Amniotic stem cell (primary cell): ENCODE data around the gene CLTC.
"Not testable (repeated sequence)": the region's sequence is repeated elsewhere in the genome, so short reads cannot be mapped to it uniquely, and the experiment has no call there.

Source experiments
- DNase-seq: peaks from one replicate; lab custom pipeline; 2025; lab: John Stamatoyannopoulos, UW

The CLTC gene

DNA sequence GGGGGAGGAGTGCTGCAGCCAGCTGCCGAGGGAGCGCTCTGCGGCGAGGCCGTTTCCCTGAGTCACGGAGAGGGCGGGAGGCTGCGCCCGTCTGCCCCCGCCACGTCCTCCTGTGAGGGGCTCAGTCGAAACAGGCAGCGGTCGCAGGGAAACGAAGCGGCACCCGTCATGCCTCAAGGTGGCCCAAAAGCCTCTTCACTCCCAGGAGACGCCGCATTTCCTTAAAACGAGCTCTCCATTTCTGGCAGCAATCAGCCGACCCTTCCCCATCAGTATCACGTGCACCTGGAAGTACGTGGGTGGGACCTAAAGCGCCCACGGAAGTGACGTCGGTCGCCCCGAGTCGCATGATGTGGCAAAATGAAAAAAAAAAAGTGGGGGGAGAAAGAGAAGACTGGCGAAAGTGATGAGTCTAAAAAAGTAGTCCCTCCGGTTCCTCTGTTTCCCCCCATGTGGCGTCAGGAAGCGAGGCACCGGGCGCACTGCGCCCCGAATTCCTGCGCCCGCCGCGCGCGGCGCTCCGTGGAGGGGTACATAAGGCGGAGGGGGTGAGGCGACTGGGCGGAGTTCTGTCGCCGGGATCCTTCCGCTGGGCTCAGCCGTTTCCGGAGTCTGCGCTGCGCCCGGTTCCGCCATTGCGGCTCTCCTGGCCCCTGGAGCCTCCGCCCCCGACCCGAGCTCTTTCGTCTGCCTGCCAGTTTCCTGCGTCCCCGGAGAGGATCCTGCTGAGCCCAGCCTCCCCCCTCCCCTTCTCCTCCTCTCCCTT lies at the start of gene CLTC:
Gene CLTC, plus strand, starts transcription at position 598 of the 766 bp plus-strand sequence. CDS start 237 bp downstream, outside the sequence.
- peak; percentile 95 for DNase-seq

DNA sequence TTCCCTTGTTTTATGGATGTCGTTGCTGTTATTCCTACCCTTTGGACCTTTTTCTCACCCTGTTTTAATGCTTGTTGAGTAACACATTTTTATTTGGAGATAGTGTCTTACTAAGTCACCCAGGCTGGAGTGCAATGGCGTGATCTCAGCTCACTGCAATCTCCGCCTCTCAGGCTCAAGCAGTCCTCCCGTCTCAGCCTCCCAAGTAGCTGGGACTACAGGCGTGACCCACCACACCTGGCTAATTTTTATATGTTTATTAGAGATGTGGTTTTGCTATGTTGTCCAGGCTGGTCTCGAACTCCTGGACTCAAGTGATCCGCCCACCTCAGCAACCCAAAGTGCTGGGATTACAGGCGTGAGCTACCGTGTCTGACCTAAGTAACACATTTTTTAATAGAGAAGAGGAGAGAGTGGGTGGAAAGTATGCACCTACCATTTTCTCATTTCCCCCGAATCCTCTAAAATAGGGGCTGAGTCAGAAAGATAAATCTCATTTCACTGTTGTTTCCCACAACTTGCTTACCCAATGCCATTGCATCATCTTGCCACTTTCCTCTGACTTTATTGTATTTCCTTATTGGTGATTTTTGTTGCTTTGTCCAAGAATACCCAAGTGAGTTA lies 47.3 kb upstream of the CLTC start:
- no peak for DNase-seq

DNA sequence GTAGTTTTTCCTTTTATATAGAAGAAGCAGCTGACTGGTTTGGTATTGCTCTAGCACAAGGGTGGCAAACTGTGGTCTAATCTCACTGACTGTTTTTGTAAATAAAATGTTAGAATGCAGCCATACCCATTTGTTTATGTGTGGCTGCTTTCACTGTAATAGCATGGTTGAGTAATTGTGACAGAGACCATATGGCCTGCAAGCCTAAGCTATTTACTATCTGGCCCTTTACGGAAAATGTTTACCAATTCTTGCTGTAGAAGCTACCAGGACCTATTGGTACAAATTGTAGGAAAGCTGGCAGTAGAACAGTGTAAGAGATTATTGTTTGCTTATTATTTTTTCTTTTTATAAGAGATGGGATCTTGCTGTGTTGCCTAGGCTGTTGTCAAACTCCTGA lies 35.5 kb upstream of the CLTC start:
- DNase-seq: not testable (repeated sequence)

DNA sequence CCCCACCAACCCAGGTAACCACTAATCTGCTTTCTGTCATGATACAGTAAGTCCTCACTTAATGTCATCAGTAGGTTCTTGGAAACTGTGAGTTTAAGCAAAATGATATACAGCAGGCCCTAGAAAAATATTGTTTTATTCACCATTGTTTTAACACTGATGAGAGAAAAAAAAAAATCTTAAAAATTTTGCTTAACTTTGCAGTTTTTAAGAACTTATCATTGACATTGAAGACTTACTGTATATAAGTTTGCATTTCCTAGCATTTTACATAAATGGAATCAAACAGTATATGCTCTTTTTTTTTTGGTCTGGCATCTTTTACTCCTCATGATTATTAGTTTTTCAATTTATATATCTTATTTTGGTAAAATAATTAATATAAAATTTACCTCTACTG lies 19.5 kb upstream of the CLTC start:
- no peak for DNase-seq

DNA sequence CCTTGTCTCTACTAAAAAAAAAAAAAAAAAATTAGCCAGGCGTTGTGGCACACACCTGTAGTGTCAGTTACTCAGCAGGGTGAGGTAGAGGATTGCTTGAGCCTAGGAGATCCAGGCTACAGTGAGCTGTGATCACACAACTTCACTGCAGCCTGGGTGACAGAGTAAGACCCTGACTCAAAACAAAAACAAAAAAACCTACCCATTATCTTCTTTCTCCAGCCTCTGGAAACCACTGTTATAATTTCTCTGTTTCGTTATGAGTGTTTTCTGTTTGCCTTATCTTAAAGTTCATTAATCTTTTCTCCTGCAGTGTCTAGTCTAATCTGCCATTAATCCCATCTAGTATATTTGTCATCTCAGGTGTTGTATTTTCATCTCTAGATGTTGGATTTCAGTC lies 18.6 kb upstream of the CLTC start:
- no peak for DNase-seq

DNA sequence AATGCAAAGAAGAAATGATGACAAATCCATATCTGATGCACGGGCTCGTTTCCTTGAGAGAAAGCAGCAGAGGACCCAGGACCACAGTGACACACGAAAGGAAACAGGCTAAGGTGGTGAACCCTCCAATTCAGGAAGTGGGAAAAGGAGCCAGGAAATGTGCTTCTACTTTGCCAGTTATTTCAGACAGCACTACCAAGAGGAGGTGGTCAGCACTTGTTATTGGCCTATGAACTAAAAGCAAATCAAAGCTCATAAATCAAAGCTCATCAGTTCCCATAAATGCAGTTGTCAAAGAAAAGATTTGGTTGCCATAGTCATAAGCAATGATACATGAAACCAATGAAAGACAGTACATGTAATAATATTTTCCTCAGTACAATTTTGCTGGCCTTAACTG lies 12.6 kb upstream of the CLTC start:
- DNase-seq: no peak

DNA sequence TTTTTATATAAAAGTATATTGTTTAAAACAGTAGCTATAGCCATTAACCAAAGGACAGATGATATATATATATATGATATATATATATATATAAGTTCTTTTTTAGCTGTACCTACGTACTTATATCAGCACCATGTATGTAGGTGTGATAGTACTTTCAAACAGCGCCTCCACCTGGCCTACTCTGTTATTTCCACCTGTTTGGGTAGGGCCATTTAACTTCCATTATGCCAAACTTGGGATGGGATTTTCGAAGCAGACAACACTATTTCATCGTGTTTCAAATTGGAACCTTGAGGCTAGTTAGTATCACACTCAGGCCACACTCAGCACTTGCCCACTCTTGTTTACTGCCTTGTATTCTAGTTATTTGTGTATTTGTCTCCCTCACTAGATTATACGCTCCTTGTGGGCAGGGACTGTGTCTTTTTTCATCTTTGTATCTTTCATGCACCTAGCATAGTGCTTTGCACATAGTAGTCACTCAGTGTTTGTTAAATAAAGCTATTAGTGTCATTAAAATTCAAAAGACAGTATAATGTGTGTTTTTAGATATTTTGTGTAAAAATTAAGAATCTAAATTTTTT lies 11.8 kb upstream of the CLTC start:
- DNase-seq: no peak

DNA sequence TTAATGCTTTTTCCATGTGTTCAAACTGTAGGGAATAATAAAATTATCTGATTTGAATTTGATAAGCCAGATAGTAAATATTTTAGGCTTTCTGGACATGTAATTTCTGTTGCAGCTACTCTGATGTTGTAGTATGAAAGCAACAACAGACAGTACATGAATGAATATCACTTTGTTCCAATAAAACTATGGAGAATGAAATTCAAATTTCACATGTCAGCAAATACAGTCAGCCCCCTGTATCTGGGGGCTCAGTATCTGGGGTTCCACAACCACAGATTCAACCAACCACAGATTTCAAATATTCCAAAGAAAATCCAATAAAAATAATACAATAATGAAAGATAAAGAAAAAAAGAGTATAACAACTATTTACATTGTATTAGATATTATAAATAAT lies 8.2 kb upstream of the CLTC start:
- DNase-seq: no peak

DNA sequence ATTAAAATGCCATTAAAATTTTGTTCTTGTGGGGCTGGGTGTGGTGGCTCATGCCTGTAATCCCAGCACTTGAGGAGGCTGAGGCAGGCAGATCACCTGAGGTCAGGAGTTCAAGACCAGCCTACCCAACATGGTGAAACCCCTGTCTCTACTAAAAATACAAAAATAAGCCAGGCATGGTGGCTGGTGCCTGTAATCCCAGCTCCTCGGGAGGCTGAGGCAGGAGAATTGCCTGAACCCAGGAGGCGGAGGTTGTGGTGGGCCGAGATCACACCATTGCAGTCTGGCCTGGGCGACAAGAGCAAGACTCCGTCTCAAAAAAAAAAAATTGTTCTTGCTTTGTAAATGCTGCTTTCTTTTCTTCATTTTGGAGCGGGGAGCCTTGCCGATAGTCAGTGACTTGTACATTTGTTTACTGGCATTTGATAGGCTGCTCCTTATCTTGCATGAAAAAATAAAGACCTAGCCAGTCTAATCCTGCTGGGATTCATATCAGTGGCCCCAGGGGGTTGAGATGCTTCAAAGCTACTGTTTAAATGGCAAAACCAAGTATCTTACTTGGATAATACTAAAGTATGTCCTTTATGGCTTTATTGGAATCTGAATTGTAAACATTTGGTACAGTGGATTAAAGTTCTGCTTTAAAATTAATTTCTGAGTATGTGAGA lies 3.3 kb upstream of the CLTC start:
- DNase-seq: no peak

DNA sequence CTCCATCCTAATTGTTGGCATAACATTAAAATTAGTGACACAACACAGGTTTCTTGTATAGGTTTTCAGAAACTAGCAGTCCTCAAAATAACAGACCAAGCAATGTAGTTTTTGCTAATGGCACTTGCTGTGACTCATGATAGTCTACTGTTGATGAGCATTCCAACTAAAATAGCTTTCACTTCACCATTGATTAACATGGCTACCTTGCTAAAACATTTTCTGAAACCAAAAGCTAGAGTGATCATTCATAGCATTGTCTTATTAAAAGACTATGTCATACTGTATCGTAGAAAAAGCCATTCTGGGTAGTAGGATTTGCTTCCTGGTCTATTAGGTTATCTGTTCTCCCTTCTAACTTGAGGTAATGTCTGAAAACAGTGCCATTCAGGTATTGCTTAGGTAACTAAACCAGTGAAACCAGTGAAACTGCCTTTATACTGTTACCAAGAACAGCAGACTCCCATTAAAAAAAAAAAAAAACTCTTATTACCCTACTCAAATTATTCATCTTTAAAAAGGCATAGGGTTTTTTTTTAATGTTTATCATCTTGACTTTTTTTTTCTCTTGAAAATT lies 2.5 kb upstream of the CLTC start:
- no peak for DNase-seq

DNA sequence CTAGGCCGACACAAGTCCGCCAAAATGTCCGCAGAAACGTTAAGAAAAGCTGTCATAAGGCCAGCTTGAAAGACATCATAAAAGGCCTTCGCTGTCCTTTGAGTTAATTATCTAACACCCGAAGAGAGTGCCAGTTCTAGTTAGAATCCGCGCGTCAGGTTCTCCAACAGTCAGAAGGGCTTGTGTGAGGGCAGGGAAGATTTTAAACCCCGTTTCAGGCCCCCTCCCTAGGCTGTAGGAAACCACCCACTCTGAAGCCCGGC lies 729 bp upstream of the CLTC start:
- no peak for DNase-seq

DNA sequence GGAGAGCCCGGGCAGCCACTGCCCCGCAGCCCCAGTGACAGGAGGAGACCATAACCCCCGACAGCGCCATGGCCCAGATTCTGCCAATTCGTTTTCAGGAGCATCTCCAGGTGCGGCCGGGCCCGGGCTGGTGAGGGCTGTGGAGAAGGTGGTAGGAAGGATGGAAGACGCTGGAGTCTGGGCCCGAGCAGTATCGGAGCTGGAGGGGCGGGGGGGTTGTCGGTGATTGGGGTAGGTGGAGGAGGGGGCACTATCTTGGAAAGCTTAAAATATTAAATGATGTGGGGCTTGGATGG lies 317 bp downstream of the CLTC start:
- DNase-seq: no peak

DNA sequence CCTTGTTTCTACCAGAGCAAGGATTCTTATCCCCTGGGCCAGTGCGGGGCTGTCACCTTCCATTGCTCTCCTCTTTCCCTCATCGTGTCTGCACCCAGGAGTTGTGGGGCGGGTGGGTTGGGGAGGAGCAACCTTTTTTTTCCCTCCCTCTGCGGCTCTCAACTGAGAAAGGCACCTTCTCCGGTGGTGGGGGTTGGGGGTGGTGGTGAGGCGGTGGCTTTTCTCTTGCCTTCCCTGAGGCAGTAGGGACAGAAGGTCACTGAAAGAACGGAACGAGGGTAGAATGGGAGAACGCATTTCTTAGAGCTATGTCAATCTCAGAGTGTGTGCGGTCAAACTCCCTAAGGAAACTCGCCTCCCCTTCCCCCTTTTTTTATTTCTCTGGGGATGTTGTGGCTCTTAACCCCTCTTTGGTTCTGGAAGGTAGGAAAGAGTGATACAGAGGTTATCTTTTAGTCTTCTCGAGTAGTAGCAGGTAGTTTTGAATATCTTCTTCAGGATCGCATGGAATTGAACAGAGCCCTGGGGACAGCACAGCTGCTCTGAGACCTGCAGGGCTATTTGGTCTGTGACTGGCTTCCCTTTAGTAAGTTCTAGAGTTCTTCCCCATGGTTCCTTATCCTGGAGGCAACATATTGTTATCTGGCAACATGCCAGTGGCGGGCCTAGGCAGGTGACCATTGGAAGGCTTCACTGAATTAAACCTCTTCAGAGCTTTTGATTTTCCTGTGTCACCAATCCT lies 994 bp downstream of the CLTC start:
- DNase-seq: no peak

DNA sequence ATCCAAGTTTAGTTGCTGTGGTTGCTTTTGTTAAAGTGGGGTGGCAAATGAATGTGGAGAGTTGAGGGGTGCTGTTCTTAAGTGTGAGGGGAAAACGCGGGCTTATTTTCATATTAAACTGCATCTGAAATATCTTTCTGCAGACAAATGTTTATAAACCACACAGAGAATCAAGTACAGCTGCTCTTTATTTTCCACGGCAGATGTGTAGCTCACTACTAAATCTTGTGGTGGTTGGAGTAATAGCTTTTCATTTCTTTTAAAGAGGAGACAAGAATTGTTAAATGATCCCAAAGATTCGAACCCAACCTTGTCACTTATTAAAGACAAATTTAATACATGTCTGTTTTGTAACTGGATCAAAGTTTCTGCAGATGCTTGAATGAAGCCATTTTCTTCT lies 2.1 kb downstream of the CLTC start:
- no peak for DNase-seq

DNA sequence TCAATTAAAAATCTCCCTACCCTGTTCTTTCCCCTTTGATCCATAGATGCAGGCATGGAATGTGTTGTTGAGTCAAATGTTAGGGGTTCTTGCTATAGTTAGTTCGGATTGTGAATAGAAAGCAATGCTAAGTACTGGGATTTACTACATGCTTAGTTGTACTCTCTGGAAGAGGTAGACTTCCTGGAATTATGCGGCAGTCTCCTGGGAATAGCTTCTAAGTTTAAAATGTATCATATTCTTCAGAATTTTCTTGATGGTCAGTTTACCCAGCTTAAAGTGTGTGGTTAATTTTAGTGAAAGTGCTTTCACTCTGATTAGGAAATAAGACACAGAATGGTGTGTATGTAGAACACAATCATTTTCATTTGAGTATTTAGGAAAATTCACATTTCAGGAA lies 3.5 kb downstream of the CLTC start:
- no peak for DNase-seq

DNA sequence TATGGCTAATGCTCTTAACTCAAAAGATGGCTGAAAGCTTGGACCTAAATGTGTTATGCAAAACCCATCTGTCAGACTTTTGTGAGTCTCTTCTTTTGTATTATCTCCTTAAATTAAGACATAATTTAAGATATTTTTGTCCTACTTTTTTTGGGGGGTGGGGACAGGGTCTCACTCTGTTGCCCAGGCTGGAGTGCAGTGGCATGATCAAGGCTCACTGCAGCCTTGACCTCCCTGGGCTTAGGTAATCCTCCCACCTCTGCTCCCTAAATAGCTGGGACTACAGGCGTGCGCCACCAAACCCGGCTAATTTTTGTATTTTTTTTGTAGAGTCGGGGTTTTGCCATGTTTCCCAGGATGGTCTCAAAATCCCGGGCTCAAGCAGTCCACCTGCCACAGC lies 7.1 kb downstream of the CLTC start:
- no peak for DNase-seq

DNA sequence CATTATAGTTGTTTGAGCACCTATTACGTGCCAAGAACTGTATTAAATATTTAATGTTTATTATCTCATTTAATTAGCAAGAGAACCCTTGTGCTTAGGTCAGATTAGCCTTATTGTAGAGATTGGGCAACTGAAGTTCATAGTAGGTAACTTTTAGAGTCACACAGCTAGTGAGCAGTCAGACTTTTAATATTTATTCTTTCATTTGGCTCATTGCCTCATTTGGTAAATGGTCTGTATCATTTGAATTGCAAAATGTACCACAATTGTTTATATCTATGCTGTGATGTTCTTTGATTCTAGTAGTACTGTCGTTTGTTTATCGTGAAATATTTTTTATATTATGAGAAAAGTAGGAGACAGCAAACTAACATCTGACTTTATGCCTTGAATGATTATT lies 7.6 kb downstream of the CLTC start:
- DNase-seq: no peak

DNA sequence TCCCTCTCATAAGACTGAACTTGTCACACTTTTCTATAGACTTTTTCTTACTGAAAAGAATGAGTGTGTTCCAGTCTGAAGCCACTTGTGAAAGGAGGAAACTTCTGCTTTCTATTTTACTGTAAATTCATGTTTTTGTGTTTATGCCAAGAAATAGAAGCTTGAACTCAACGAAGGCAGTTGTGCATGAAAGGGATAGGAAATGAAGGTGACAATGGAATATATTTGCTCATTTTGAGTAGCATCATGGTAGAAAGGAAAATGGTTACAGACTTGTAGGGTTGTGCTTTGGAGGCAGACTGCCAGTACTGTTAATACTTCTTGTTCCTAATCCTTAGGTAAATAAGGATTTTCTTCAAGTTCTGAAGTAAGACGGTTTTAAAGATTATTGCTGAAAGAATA lies 8.1 kb downstream of the CLTC start:
- no peak for DNase-seq

DNA sequence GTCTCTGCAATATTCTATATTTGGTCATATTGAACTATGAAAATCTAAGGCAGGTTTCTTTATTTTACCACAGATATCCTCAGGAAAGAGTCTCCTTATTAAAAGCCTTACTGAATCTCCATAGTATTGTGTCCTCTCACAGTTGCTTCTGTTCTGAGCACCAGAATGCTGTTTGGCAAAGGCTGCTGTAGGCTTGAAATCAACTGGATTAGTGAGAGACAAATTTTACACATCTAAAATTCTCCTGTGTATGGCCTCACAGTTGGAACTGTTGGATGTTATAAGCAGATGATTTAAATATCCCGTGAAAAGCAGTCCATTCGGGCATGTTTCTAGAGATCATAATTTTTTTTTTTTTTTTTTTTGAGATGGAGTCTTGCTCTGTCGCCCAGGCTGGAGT lies 9.5 kb downstream of the CLTC start:
- DNase-seq: no peak

DNA sequence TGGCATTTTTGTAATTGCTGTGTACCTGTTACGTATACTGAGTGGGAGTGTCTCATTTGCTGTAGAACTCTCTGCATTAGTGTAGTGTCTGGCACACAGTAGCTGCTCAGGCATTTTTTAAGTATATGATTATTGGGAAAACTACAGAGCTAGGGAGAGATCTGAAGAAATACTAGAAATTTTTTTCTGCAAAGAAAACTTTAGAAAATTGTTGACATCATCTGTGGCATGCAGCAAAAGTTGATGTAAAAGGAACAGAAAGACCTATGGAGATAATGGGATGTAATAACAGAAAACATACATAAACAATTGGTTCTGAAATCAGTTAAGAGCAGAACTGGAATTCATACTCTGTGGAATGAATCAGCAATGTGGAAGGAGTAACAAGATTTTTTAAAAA lies 11.6 kb downstream of the CLTC start:
- no peak for DNase-seq

DNA sequence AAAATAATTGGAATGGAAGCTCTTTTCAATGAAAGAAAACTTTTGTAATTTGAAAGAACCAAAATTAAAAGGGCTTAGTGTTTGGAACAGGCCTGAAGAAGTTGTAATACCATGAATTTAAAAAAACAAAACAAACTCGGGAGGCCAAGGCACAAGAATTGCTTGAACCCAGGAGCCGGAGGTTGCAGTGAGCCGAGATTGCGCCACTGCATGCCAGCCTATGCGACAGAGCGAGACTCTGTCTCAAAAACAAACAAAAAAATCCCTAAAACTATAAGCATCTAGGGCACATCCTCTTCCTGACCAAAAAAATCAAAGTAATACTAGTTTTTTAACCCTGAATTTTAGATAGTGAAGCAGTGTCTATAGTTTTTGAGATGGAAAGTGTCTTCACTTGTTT lies 12.7 kb downstream of the CLTC start:
- no peak for DNase-seq

DNA sequence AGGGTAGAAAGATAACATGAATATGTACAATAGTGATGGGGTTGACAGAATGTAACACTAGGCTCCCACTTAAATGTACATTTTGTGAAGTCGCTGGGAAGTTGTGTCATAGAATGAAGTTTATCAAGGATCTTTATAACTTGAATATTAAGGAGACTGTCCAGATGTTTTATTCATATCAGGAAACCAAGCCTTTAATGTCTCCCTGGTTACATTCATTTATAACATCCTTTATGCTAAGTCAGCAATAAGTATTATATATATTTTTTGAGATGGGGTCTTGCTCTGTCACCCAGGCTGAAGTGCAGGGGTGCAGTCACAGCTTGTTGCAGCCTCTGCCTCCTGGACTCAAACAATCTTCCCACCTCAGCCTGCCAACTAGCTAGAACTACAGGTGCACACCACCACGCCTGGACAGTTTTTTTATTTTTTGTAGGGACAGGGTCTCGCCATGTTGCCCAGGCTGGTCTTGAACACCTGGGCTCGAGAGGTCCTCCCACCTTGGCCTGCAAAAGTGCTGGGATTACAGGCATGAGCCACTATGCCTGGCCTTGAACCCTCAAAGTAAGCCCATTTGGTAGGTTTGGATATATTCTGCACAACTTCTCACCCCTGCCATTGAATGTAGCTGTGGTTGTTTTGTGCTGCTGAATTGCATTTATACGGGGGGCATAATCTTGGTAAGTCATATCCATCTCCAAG lies 14.1 kb downstream of the CLTC start:
- no peak for DNase-seq
